Caco-2 (cell line): ENCODE results near the gene CELF5. TPM values are rescaled to one million over a fixed set of nuclear protein-coding genes. Genes with fewer than 3 reads are reported as not detected.

Experiments
- BruUV-seq: library from RNA; stranded (reverse); fragments of 400-500 nt; replicated peaks from 2 replicates; lab custom pipeline; 2021; lab: Mats Ljungman, UMichigan
- CTCF ChIA-PET: fragments of 300-600 bp; sonication (Branson Sonifier 250); formaldehyde crosslinking; loops from one replicate; lab custom pipeline; 2022; ENCODE audit warnings: antibody characterized with exemption; lab: Charles Lee
- POLR2A ChIA-PET: fragments of 300-600 bp; sonication (Branson Sonifier 250); formaldehyde crosslinking; loops from one replicate; lab custom pipeline; 2022; ENCODE audit warnings: antibody characterized with exemption; lab: Charles Lee
- DNase-seq, 2 experiments: peaks; one replicate each; pipeline versions ENCODE4 v3.0.0 to v3.0.0-alpha.2; 2020 to 2022
- H3K27me3 ChIP-seq: replicated peaks from 2 replicates; pipeline ENCODE4 v1.6.0; 2011; ENCODE audit warnings: low read length; ENCODE audit not compliant: control insufficient read depth, insufficient read depth
- H3K36me3 ChIP-seq: 2 replicates; pipeline ENCODE4 v1.5.1; 2011; ENCODE audit warnings: low read length; ENCODE audit not compliant: control insufficient read depth, insufficient read depth
- H3K4me1 ChIP-seq: fragments of 250-450 bp; sonication (Bioruptor Pico); 2 replicates; pipeline ENCODE4 v1.5.1; 2020; ENCODE audit warnings: mild to moderate bottlenecking
- H3K4me3 ChIP-seq: 2 replicates; pipeline ENCODE4 v1.5.1; 2011; ENCODE audit warnings: low read depth, mild to moderate bottlenecking, control low read depth, low read length
- H3K9me3 ChIP-seq: fragments of 250-450 bp; sonication (Bioruptor Pico); 2 replicates; pipeline ENCODE4 v1.5.1; 2020; ENCODE audit warnings: mild to moderate bottlenecking, moderate library complexity
- H3K27ac Mint-ChIP-seq: one replicate; pipeline ENCODE4 v1.8.0; 2022; ENCODE audit warnings: mixed read lengths; ENCODE audit not compliant: unreplicated experiment
- H3K27me3 Mint-ChIP-seq: one replicate; pipeline ENCODE4 v1.8.0; 2022; ENCODE audit warnings: mixed read lengths; ENCODE audit not compliant: insufficient read depth, unreplicated experiment
- H3K36me3 Mint-ChIP-seq: one replicate; pipeline ENCODE4 v1.8.0; 2022; ENCODE audit warnings: mild to moderate bottlenecking, mixed read lengths; ENCODE audit not compliant: insufficient read depth, unreplicated experiment
- H3K4me1 Mint-ChIP-seq: one replicate; pipeline ENCODE4 v1.8.0; 2022; ENCODE audit warnings: low read depth, mixed read lengths; ENCODE audit not compliant: unreplicated experiment
- H3K4me3 Mint-ChIP-seq: one replicate; pipeline ENCODE4 v1.8.0; 2022; ENCODE audit warnings: mild to moderate bottlenecking, moderate library complexity, mixed read lengths; ENCODE audit not compliant: unreplicated experiment
- H3K9me3 Mint-ChIP-seq: one replicate; pipeline ENCODE4 v1.8.0; 2022; ENCODE audit warnings: mixed read lengths; ENCODE audit not compliant: unreplicated experiment
- intact Hi-C: fragments of 100-400 bp; cut with micrococcal nuclease; formaldehyde crosslinking; loops from one replicate; pipeline ENCODE4 v1.10.0; 2022; ENCODE audit not compliant: unreplicated experiment
- total RNA-seq: library from RNA; stranded (reverse); gene quantifications from 2 replicates; pipeline ENCODE4 v1.2.3, GENCODE V29; 2022
- TF ChIP-seq, protein P1 (sequence below), 2 experiments: fragments of 200-600 bp in 1 of 2; IDR thresholded peaks; 1 replicate in 1 of 2; 2 replicates in 1 of 2; pipeline versions ENCODE4 v1.5.1 to v1.8.0; 2011 to 2022; ENCODE audit warnings: antibody characterized with exemption in 1 of 2, control low read depth in 1 of 2, inconsistent platforms in 1 of 2, low read depth in 1 of 2, low read length in 1 of 2, mild to moderate bottlenecking in 1 of 2, moderate library complexity in 1 of 2; ENCODE audit not compliant: insufficient read depth in 1 of 2, severe bottlenecking in 1 of 2, unreplicated experiment in 1 of 2

The CELF5 gene
- total RNA-seq, 1 experiment from 2014 or later, result 0.07 TPM

DNA sequence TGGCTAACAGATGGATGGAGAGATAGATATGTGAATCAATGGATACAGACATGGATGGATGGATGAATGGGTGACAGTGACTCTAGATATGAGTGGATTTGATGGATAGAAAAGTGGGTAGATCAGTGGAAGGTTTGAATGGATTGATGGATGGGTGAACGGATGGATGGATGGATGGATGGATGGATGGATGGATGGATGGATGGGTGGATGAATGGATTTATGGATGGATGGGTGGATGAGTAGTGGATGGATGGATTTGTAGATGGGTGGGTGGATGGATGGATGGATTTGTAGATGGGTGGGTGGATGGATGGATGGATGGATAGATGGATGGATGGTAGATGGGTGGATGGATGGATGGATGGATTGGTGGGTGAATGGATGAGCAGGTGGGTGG is 6.8 kb downstream of the CELF5 start:
- H3K4me3 ChIP-seq, result no peak overlapping the region
- CTCF ChIA-PET, result no interaction called here
- no peaks in the 10 kb centered on the region for H3K36me3 ChIP-seq
- no peak for DNase-seq
- intact Hi-C loops, result no loop called here
- no peak overlapping the region for H3K27ac Mint-ChIP-seq
- TF ChIP-seq, protein P1, sequence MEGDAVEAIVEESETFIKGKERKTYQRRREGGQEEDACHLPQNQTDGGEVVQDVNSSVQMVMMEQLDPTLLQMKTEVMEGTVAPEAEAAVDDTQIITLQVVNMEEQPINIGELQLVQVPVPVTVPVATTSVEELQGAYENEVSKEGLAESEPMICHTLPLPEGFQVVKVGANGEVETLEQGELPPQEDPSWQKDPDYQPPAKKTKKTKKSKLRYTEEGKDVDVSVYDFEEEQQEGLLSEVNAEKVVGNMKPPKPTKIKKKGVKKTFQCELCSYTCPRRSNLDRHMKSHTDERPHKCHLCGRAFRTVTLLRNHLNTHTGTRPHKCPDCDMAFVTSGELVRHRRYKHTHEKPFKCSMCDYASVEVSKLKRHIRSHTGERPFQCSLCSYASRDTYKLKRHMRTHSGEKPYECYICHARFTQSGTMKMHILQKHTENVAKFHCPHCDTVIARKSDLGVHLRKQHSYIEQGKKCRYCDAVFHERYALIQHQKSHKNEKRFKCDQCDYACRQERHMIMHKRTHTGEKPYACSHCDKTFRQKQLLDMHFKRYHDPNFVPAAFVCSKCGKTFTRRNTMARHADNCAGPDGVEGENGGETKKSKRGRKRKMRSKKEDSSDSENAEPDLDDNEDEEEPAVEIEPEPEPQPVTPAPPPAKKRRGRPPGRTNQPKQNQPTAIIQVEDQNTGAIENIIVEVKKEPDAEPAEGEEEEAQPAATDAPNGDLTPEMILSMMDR (IDR thresholded peaks at IDR 0.05; ENCODE audit: insufficient read depth in 1 of 2, low read depth in 1 of 2, low read length in 1 of 2, severe bottlenecking in 1 of 2, unreplicated experiment in 1 of 2), result no peak
- H3K9me3 Mint-ChIP-seq, result no peaks in the 10 kb centered on the region
- POLR2A ChIA-PET, result no interaction called here
- BruUV-seq, result no TSS peak
- no peaks in the 10 kb centered on the region for H3K36me3 Mint-ChIP-seq
- no peaks in the 10 kb centered on the region for H3K27me3 ChIP-seq
- H3K27me3 Mint-ChIP-seq, result peaks cover 23% of the 10 kb centered on the region
- no peak overlapping the region for H3K4me3 Mint-ChIP-seq
- H3K9me3 ChIP-seq, result no peaks in the 10 kb centered on the region
- H3K4me1 Mint-ChIP-seq, result peaks cover 7% of the 10 kb centered on the region
- no peaks in the 10 kb centered on the region for H3K4me1 ChIP-seq

DNA sequence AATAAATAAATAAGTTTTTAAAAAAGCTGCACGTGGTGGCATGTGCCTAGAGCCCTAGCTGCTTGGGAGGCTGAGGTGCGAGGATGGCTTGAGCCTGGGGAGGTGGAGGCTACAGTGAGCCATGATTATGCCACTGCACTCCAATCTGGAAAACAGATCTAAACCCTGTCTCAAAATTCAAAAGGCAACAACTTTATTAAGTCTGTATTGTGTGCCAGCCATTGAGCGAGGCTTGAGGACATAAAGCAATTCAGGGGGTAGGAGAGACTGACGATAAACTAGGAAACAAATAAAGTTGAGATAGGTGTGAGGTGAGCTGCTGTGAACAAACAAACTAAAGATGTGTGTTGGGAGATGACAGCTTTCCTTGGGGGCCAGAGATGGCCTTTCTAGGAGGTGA is 8.7 kb downstream of the CELF5 start:
- no peaks in the 10 kb centered on the region for H3K27me3 ChIP-seq
- H3K4me3 ChIP-seq, result no peak overlapping the region
- ChIA-PET POLR2A (no interaction called here), CTCF (no interaction called here)
- TF ChIP-seq, protein P1 (IDR thresholded peaks at IDR 0.05; ENCODE audit: insufficient read depth in 1 of 2, low read depth in 1 of 2, low read length in 1 of 2, severe bottlenecking in 1 of 2, unreplicated experiment in 1 of 2), result no peak
- no peaks in the 10 kb centered on the region for H3K9me3 Mint-ChIP-seq
- intact Hi-C loops, result no loop called here
- DNase-seq, result no peak
- no peaks in the 10 kb centered on the region for H3K36me3 ChIP-seq
- H3K4me1 ChIP-seq, result no peaks in the 10 kb centered on the region
- H3K27ac Mint-ChIP-seq, result no peak overlapping the region
- no peaks in the 10 kb centered on the region for H3K36me3 Mint-ChIP-seq
- no peaks in the 10 kb centered on the region for H3K9me3 ChIP-seq
- no TSS peak for BruUV-seq
- peaks cover 7% of the 10 kb centered on the region for H3K4me1 Mint-ChIP-seq
- peaks cover 13% of the 10 kb centered on the region for H3K27me3 Mint-ChIP-seq
- H3K4me3 Mint-ChIP-seq, result no peak overlapping the region

DNA sequence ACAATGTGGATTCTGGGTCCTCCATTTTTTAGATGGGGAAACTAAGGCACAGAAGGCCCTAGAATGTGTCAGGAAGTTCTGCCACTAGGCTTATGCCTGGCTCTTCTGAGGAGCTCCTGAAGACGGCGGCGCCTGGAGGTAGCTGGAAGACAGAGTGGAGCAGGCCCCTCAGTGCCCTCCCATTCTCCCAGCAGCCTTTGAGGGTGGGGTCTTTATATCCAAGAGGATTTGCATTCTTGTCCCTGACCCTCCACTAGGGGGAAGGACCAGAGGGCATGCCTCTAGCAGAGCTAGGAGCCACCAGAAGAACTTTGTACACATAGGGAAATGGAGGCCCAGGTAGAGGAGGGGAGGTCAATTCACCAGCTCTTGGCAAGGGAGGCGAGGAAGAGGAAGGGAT is 9.4 kb downstream of the CELF5 start:
- DNase-seq, result no peak
- BruUV-seq, result no TSS peak
- ChIA-PET CTCF (no interaction called here), POLR2A (no interaction called here)
- H3K4me3 ChIP-seq, result no peak overlapping the region
- H3K36me3 ChIP-seq, result no peaks in the 10 kb centered on the region
- no peaks in the 10 kb centered on the region for H3K9me3 ChIP-seq
- no peak overlapping the region for H3K4me3 Mint-ChIP-seq
- no peaks in the 10 kb centered on the region for H3K27me3 ChIP-seq
- TF ChIP-seq, protein P1 (IDR thresholded peaks at IDR 0.05; ENCODE audit: insufficient read depth in 1 of 2, low read depth in 1 of 2, low read length in 1 of 2, severe bottlenecking in 1 of 2, unreplicated experiment in 1 of 2), result no peak
- no peak overlapping the region for H3K27ac Mint-ChIP-seq
- intact Hi-C loops, result no loop called here
- peaks cover 7% of the 10 kb centered on the region for H3K4me1 Mint-ChIP-seq
- H3K4me1 ChIP-seq, result no peaks in the 10 kb centered on the region
- peaks cover 13% of the 10 kb centered on the region for H3K27me3 Mint-ChIP-seq
- no peaks in the 10 kb centered on the region for H3K36me3 Mint-ChIP-seq
- no peaks in the 10 kb centered on the region for H3K9me3 Mint-ChIP-seq
